Astrocyte of the cerebellum (primary cell): ENCODE results near the gene NHLRC4.

Source experiments
- DNase-seq: peaks from one replicate; pipeline ENCODE4 v3.0.0-alpha.2; 2011; ENCODE audit warnings: low read depth
- H3K4me3 ChIP-seq: 2 replicates; pipeline ENCODE4 v1.5.1; 2011; ENCODE audit warnings: mild to moderate bottlenecking, low read depth, low read length, moderate library complexity
- in situ Hi-C: cut with HindIII; loops from 2 replicates; pipeline ENCODE4 v1.10.0; 2017; ENCODE audit warnings: low sequenced_read_pairs
- TF ChIP-seq, protein P1 (sequence below): IDR thresholded peaks from 2 replicates; pipeline ENCODE4 v1.5.1; 2012; ENCODE audit warnings: low read length, low read depth, moderate library complexity, mild to moderate bottlenecking; ENCODE audit errors: missing control alignments

Gene NHLRC4

DNA sequence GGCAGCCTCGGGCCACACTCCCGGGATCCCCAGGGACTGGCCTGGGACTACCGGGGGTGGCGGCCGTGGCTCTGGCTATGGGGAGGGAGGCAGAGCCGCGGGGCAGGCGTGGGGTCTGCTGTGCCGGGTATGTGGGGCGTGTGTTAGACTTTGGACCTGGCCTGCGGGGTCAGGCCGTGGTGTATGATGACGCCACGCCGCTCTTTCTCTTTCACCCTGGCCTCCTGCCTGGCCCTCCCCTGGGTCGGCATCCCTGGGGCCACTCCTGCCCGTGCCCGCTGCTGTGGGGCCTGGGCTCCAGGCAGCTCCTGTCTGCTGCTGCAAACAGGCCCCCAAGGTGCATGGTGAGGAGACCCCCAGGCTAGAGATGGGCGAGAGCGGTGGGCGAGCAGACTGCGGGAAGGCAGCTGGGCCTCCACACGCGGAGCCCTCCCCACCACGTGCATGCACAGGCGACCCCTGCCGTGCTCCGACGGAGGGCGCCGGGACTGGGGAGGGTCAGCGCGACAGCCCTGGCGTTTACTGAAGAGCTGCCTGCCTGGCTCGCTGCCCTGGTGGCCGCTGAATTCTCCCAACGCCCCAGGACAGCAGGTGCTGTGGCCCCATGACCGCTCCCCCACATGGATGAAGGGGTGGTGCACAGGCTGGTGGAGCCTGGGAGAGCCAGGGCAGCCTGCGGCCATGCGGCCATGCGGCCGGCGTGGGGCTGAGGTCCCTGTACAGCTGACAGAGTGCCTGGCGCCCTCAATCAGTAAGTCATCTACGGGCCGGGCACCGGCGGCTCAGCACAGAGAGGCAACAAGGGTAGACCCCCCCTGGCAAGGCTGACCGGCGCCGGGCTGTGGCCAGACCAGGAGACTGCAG is 23.3 kb upstream of the NHLRC4 start:
- no peak overlapping the region for H3K4me3 ChIP-seq
- TF ChIP-seq, protein P1, sequence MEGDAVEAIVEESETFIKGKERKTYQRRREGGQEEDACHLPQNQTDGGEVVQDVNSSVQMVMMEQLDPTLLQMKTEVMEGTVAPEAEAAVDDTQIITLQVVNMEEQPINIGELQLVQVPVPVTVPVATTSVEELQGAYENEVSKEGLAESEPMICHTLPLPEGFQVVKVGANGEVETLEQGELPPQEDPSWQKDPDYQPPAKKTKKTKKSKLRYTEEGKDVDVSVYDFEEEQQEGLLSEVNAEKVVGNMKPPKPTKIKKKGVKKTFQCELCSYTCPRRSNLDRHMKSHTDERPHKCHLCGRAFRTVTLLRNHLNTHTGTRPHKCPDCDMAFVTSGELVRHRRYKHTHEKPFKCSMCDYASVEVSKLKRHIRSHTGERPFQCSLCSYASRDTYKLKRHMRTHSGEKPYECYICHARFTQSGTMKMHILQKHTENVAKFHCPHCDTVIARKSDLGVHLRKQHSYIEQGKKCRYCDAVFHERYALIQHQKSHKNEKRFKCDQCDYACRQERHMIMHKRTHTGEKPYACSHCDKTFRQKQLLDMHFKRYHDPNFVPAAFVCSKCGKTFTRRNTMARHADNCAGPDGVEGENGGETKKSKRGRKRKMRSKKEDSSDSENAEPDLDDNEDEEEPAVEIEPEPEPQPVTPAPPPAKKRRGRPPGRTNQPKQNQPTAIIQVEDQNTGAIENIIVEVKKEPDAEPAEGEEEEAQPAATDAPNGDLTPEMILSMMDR, result no peak
- no peak for DNase-seq
- in situ Hi-C loops, result no loop called here

DNA sequence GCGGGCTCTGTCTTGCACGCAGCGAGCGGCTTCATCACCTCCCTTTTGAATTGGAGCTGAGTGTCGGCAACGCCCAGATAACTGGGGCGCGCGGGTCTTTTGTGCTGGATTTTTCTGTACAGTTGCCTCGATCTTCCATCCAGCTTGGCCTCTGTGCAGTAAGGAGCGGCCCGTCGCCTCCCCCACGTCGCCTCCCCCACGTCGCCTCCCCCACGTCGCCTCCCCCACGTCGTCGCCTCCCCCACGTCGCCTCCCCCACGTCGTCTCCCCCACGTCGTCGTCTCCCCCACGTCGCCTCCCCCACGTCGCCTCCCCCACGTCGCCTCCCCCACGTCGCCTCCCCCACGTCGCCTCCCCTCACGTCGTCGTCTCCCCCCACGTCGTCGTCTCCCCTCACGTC is 22.3 kb upstream of the NHLRC4 start:
- no peak overlapping the region for H3K4me3 ChIP-seq
- no peak for DNase-seq
- TF ChIP-seq, protein P1, result no peak
- in situ Hi-C loops, result no loop called here

DNA sequence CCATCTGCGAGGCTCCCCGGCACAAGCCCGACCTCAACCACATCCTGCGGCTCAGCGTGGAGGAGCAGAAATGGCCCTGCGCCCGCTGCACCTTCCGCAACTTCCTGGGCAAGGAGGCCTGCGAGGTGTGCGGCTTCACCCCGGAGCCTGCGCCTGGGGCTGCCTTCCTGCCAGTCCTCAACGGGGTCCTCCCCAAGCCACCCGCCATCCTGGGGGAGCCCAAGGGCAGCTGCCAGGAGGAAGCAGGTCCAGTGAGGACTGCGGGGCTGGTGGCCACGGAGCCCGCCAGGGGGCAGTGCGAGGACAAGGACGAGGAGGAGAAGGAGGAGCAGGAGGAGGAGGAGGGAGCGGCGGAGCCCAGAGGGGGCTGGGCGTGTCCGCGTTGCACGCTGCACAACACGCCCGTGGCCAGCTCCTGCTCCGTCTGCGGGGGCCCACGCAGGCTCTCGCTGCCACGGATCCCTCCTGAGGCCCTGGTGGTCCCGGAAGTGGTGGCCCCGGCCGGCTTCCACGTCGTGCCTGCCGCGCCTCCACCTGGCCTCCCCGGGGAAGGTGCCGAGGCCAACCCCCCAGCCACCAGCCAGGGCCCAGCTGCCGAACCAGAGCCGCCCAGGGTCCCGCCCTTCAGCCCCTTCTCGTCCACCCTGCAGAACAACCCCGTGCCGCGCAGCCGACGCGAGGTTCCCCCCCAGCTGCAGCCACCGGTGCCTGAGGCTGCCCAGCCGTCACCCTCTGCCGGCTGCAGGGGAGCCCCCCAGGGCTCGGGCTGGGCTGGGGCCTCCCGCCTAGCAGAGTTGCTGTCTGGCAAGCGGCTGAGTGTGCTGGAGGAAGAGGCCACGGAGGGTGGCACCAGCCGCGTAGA is 19.7 kb upstream of the NHLRC4 start:
- in situ Hi-C loops, result no loop called here
- H3K4me3 ChIP-seq, result no peak overlapping the region
- TF ChIP-seq, protein P1, result peak; percentile 47
- no peak for DNase-seq

DNA sequence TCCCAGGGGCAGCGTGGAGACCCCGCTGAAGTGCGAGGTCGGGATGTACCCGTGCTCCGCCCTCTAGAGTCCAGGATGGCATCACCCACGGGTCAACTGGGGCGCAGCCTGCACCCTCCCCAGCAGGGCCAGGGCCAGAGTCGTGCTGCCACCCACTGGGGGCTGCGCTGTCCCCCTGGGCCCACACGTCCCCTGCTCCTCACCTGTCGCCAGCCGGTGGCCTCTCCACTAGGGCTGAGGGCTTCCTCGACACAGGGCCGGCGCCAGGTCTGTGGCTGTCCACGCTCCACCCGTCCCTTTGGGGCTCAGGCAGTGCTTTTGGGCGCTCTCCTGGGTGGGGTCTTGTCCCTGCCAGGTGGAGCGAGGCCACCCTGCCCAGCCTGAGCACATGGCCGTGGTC is 18.2 kb upstream of the NHLRC4 start:
- no peak overlapping the region for H3K4me3 ChIP-seq
- in situ Hi-C loops, result no loop called here
- TF ChIP-seq, protein P1, result no peak
- DNase-seq, result no peak

DNA sequence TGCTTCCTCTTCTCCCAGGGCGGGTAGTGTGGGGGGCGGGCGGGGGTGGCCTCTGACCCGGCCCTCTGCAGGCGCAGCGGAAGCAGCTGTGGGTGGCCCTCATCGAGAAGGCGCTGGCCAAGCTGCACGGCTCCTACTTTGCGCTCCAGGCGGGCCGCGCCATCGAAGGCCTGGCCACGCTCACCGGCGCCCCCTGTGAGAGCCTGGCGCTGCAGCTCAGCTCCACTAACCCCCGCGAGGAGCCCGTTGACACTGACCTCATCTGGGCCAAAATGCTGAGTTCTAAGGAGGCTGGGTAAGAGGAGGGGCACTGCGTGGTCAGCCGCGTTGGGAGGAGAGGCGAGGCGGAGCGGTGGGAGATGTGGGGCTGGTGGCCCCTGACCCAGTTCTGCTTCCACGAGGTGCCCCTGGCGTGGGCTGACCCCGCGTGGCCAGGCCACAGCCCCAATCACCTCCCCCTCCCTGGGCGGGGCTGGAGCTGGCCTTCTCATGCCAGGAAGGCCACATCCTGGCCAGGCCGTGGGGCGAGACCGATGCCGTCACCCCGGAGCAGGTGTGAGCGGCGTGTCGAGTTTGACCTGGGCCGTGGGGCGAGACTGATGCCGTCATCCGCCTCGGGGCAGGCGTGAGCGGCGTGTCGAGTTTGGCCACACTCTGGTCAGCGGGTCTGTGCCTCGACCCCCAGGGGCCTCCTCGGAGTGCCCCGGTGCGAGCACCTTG is 17.1 kb upstream of the NHLRC4 start:
- in situ Hi-C loops, result no loop called here
- no peak for DNase-seq
- TF ChIP-seq, protein P1, result no peak
- H3K4me3 ChIP-seq, result no peak overlapping the region

DNA sequence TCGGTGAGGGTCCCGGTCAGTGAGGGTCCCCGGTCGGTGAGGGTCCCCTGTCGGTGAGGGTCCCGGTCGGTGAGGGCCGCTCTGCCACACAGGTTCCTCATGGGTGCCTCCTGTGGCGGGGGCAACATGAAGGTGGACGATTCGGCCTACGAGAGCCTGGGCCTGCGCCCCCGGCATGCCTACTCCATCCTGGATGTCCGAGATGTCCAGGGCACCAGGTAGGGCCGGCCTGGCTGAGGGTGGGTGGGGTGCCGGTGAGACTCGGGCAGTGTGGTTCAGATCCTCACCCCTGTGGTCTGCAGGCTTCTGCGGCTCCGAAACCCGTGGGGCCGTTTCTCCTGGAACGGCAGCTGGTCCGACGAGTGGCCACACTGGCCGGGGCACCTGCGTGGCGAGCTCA is 15.6 kb upstream of the NHLRC4 start:
- DNase-seq, result no peak
- TF ChIP-seq, protein P1, result no peak
- in situ Hi-C loops, result no loop called here
- H3K4me3 ChIP-seq, result no peak overlapping the region
